NCI-H82 (cell line): Measurements from ENCODE around the gene POLR2J.

Source experiments
- DNase-seq: peaks from one replicate; lab custom pipeline; 2025; lab: John Stamatoyannopoulos, UW

Gene POLR2J

DNA sequence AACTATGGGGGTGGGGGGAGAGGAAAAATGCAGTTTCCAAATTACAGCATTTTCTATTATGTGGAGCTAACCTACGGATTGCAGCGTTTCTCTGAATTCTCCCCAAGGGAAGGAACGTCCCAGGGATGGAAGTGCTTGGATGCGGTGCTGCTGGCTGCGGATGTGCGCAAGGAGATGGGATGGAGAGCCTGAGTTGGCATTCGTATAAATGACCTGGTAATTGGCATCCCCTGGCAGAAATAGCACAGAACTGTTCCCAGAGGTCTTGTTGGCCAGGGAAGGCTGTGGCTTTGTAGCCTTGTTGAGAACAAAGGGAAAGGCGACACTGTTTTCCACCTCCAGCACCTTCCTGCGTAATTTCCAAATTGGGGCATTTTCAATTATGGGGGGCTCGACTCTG lies 42.6 kb downstream of the POLR2J start:
- DNase-seq: no peak

DNA sequence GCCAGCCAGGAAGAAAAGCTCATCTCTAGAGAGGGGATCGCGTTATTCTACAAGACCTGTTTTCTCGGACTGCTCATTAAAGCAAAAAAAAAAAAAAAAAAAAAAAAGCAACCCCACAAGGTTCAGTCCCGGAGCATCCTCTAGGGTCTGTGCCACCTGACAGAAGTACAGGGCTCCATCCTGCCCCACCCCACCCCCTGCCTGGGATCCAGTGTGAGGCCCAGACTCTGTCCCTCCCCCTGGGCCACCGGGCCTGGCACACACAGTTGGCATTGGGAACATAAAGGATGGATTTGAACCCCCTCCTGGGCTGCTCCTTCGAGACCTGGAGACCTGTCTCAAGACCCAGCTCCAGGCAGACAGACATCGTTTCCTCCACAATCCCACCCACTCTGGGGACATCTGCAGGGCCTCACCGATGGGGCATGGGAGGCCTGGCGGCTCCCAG lies 44.7 kb downstream of the POLR2J start:
- DNase-seq: peak; percentile 46

DNA sequence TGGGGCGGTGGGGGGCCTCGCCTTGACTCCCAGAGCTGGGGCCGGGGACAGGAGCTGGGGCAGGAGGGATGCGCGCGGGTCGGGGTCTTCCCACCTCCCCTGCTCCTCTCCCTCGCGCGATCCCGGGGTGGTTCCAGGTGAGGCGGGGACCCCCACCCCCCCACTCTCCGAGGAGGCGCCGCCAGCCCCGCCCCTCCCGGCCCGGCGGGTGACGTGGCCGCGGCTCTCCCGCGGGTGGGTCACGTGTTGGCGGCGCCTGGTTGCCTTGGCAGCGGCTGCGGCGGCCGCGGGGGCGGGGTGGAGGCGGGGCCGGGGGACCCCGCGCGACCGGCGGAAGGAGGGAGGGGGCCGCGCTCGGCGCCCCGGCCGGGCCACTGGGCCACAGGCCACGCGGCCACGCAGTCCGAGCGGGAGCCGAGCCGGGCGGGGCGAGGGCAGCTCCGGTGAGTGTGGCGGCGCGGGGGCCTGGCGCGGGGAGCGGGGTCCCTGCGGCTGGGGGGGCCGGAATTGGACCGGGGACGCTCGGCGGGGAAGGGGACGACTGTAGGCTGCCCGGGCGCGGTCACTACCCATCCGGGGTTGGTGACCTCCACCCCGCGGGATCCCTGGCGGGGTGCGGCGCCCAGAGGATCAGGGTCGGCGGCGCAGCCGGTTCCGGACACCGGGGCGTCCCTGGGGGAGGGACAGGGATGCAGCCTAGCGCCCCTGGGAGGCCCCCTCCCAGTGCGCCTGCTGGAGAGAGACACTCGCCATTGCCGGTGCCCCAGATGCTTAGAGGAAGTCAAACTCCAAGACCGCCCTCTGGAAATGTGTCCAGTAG lies 45.3 kb downstream of the POLR2J start, which contains the start of gene ORAI2:
ORAI2 (plus strand) TSS at position 357 of the 820 bp plus-strand sequence. CDS start 5,382 bp downstream, outside the sequence.
- DNase-seq: peak; percentile 78

DNA sequence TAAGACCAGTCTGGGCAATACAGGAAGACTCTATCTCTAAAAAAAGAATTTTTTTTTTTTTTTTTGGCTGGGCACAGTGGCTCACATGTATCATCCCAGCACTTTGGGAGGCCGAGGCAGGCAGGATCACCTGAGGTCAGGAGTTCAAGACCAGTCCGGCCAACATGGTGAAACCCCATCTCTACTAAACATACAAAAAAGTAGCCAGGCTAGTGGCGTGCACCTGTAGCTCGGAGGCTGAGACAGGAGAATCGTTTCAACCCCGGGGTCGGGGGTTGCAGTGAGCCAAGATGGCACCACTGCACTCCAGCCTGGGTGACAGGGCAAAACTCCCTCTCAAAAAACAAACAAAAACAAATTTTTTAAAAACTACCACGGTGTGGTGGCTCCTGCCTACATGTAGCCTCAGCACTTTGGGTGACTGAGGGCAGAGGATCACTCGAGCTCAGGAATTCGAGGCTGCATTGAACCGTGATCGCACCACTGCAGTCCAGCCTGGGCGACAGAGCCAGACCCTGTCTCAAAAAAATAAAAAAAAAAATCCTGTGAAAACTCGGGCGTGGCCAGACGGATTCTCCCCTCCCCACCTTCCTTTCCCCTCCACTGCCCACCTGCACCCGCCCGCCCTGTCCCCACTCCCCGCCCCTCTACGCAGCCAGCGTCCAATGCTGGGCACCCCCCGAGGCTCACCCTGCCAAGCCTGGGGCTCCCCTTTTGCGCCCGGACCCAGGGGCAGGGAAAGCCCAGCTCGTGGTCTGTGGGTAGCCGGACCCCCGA lies 46.1 kb downstream of the POLR2J start:
- peak; percentile 47 for DNase-seq

DNA sequence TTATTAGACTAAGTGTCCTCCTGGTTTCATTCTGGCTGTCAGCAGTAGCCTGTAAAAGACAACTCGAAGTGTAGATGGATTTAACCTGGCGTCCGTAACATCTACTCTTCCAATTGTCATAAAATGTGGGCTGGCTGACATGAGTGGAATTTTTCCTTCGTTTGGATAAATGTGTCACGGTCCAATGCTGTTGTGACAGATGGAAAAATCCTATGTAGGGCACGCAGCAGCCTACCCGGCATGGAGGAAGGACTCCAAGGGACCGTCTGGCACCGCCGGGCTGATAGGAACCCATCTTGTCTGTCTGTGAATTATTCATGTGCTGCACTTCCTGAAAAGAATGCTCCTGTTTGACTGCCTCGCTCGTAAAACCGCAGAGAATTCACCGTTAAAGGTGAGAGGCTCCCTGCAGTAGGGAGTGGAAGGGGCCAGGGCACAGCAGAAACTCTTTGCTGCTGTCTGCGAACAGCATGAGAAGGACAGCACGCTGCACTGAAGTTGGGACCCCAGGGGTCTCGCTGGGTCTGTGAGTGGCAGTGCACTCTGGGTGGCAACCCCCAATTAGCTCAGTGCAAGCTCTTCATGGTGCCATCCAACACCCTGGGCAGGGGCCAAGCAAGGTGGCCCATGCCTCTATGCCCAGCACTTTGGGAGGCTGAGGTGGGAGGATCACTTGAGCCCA lies 47.0 kb downstream of the POLR2J start:
- DNase-seq: peak; percentile 53

DNA sequence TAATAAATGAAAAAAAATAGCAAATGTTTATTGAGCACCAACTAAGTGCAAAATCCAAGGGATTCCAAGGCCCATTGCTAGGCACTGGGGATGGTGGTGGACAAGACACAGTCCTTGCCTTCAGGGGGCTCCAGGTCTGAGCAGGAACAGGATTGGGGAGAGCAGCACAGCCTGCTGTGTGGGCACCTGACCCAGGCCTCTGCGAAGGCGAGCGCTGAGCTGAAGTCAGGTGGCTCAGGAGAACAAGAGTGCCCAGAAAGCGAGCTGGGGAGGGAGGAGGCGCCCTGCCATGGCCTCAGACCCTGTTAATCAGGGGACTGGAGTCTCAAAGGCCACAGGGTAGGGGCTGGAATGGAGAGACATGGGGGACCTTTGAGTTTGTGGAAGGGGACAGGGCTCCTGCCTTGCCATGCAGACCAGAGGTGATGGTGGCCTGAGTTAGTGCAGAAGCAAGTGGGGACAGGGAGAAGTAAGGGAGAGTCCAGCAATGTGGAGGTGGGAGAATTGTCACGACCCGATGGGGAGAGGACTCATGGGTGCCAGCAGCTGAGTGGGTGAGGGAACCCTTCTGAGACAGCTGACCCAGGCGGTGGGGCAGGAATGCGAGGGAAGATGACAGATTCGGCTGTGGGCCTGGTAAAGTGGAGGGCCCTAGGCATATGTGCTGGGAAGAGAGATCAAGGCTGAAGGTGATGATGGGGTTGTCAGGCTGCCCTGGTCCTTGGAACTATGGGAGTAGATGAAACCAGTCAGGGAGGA lies 49.4 kb downstream of the POLR2J start:
- DNase-seq: no peak

DNA sequence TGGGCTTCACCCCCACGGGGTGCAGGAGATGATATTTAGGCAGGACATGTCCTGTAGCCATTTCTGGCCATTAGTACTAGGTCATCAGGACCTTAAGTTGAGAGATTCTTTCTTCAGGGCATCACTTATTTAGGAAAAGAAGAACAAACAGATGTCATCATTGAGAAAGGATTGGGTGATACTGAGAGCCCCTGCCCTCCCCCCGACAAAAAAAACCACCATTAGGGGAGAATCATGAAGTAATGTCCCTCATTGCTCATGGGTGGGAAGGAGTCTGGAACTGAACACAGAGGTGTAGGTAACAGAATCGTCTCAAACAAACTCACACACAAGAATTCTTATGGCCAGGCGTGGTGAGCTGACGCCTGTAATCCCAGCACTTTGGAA lies 51.7 kb downstream of the POLR2J start:
- DNase-seq: no peak

DNA sequence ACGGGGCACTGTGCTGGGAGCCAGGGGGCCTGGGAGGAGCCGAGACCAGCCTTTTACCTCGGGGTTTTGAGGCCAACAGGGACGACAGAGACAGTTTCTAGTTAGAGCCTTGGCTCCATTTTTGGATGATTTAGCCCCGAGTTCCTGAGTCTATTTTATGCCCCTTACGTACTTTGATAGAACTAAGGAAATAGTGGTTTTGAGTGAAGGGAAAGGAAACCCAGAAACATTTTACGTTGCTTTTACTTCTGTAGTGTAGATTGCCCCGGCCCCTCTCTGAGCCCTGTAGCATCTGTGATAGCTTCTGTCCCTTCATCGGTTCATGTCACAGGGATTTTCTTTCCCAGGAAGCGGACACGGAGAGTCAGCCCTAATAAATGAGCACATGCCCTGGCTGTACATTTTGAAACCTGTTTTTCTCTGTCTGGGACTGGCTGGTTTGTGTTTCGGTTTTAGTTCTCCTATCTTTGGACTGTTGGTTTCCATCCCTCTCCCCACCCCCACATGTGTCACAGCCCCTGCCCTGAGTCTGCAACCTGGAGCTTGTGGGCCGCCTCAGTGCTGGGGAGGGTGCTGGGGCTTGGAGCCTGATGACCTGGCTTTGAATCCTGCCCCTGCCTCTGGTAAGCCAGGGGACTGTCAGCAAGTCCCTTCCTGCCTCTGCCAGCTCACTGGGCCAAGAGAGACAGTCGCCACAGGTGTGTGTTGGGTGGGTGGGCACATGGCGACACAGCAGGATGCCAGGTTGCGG lies 52.3 kb downstream of the POLR2J start:
- DNase-seq: no peak

DNA sequence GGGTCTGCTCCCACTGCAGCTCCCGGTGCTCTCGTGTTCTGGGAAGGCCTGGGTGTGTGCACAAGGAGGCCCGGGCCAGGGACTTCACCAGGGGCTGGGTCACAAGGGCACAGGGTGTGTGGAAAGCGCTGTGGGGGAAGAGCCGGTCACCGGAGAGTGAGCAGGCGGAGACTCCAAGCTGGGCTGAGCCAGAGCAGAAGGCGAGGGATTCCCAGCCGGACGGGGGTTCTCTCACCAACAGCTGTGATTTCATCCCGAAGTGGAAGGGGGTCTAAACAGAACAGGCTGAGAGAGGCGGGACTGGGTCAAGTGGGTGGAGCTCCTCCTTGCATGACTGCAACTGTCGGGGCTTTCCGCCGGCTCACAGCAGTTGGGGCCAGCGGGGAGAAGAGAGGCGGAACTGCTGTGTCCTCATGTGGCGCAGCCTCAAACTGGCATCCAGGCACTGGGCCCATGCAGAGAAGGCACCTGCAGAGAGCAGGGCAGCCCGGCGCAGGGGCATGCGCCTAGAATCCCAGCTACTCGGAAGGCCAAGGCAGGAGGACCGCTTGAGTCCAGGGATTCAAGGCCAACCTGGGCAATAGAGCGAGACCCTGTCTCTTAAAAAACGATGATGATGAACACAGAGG lies 53.0 kb downstream of the POLR2J start:
- DNase-seq: peak; percentile 83

DNA sequence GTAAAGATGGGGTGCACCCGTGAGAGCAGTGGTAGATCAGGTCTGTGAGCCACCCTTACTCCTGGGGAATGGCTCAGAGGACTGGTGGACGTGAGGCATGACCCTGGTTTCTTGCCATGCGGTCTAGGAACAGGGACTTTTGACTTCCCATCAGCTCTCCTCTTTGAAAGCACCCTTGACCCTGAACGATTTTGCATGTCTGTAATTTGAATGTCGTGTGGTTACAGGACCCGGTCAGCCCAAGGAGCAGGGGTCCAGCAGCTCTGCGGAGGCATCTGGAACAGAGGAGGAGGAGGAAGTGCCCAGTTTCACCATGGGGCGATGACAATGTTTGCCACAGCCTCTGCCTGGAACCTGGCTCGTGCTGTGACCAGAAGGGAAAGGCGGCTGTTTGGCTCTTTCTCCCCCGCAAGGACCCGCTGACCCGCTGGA lies 53.9 kb downstream of the POLR2J start:
- DNase-seq: no peak

DNA sequence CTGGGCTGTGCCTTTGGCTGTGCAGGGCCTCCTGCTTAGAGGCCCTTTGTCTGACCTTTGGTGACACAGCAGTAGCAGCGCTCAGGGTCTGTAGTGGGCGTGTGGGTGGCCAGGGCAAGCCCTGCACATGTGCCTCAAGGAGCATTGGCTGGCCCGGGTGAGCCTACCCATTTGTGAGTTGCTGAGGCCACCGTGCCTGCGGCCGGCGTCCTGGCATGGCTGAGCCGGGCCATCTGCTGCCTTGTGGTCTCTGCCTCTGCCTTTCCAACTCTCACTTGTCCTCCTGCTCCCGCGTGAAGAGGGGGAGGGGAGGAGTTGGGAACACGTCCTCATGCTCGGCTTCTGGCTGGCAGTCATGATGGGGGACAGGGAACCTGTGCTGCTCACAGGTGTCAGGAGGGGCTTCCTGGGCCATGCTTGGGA lies 54.6 kb downstream of the POLR2J start:
- peak; percentile 88 for DNase-seq
